T-helper 2 cell treated with Interferon-gamma antibody and Interleukin-4, amounts not matched to agents 100 ng/mL and 5 ng/mL, for 36 hours (primary cell): ENCODE results near the gene PDS5A. TPM values are rescaled to one million over a fixed set of nuclear protein-coding genes. Genes with fewer than 3 reads are reported as not detected.
"Not testable (repeated sequence)": the region's sequence is repeated elsewhere in the genome, so short reads cannot be mapped to it uniquely, and the experiment has no call there.

Source experiments
- intact Hi-C: fragments of 100-400 bp; cut with micrococcal nuclease; formaldehyde crosslinking; loops from one replicate; pipeline ENCODE4 v1.15.1; 2023
- total RNA-seq: library from RNA; stranded (reverse); gene quantifications from 2 replicates; pipeline ENCODE4 v1.2.3, GENCODE V29; 2022

Gene PDS5A
- total RNA-seq, 1 donor from 2014 or later, result 109 TPM

- intact Hi-C loops, result no loop called here
These were observed 137.7 kb downstream of the PDS5A start for GRCh38 chr4:39840027-39840426.

GRCh38 chr4:39838431-39838830 is 139.3 kb downstream of the PDS5A start:
- intact Hi-C loops, result not testable (repeated sequence)

- intact Hi-C loops, result no loop called here
These were observed 143.4 kb downstream of the PDS5A start for GRCh38 chr4:39834269-39834668.

GRCh38 chr4:39825741-39826231 is 151.9 kb downstream of the PDS5A start:
- intact Hi-C loops, result no loop called here

- intact Hi-C loops, result no loop called here
These were observed 152.6 kb downstream of the PDS5A start for GRCh38 chr4:39825090-39825489.

GRCh38 chr4:39823191-39823590 is 154.5 kb downstream of the PDS5A start:
- intact Hi-C loops, result no loop called here

- intact Hi-C loops, result no loop called here
These were observed 155.0 kb downstream of the PDS5A start for GRCh38 chr4:39822662-39823061.

GRCh38 chr4:39821951-39822350 is 155.8 kb downstream of the PDS5A start:
- intact Hi-C loops, result no loop called here

GRCh38 chr4:39820186-39820585 is 157.5 kb downstream of the PDS5A start:
- intact Hi-C loops, result no loop called here

- intact Hi-C loops, result no loop called here
These were observed 159.1 kb downstream of the PDS5A start for GRCh38 chr4:39818646-39819045.

- intact Hi-C loops, result no loop called here
These were observed 163.1 kb downstream of the PDS5A start for GRCh38 chr4:39814403-39815185.

- intact Hi-C loops, result not testable (repeated sequence)
These were observed 163.9 kb downstream of the PDS5A start for GRCh38 chr4:39813761-39814160.

- intact Hi-C loops, result not testable (repeated sequence)
These were observed 164.7 kb downstream of the PDS5A start for GRCh38 chr4:39813033-39813432.

GRCh38 chr4:39812500-39812899 is 165.2 kb downstream of the PDS5A start:
- intact Hi-C loops, result no loop called here

- intact Hi-C loops, result no loop called here
These were observed 169.4 kb downstream of the PDS5A start for GRCh38 chr4:39808231-39808749.

GRCh38 chr4:39802005-39802404 is 175.7 kb downstream of the PDS5A start:
- intact Hi-C loops, result no loop called here

GRCh38 chr4:39792976-39793375 is 184.7 kb downstream of the PDS5A start:
- intact Hi-C loops, result not testable (repeated sequence)

GRCh38 chr4:39792529-39792928 is 185.2 kb downstream of the PDS5A start:
- intact Hi-C loops, result no loop called here

- intact Hi-C loops, result no loop called here
These were observed 185.6 kb downstream of the PDS5A start for GRCh38 chr4:39792128-39792527.

- intact Hi-C loops, result no loop called here
These were observed 190.9 kb downstream of the PDS5A start for GRCh38 chr4:39786838-39787237.

GRCh38 chr4:39785083-39785482 is 192.6 kb downstream of the PDS5A start:
- intact Hi-C loops, result no loop called here

- intact Hi-C loops, result not testable (repeated sequence)
These were observed 195.7 kb downstream of the PDS5A start for GRCh38 chr4:39781988-39782387.
